Upper lobe of right lung (tissue), 1 donor: ENCODE measurements around the gene SNAP47. TPM values are rescaled to one million over a fixed set of nuclear protein-coding genes. Genes with fewer than 3 reads are reported as not detected.

Source experiments
- ATAC-seq: fragments of 200-7000 bp; cut with Tn5 transposase; one replicate; pipeline ENCODE4 v1.9.1; 2020; ENCODE audit warnings: mild to moderate bottlenecking, moderate library complexity
- DNase-seq: peaks from one replicate; pipeline ENCODE4 v3.0.0-alpha.2; 2020
- H3K27ac ChIP-seq: fragments of 200-600 bp; one replicate; pipeline ENCODE4 v1.8.0; 2022
- H3K27me3 ChIP-seq: fragments of 200-600 bp; one replicate; pipeline ENCODE4 v1.8.0; 2022; ENCODE audit warnings: mild to moderate bottlenecking
- H3K36me3 ChIP-seq: fragments of 200-600 bp; one replicate; pipeline ENCODE4 v1.8.0; 2022
- H3K4me1 ChIP-seq: fragments of 200-600 bp; one replicate; pipeline ENCODE4 v1.8.0; 2022
- H3K4me3 ChIP-seq: fragments of 200-600 bp; one replicate; pipeline ENCODE4 v1.8.0; 2022; ENCODE audit warnings: mild to moderate bottlenecking
- H3K9me3 ChIP-seq: fragments of 200-600 bp; one replicate; pipeline ENCODE4 v1.8.0; 2022
- intact Hi-C: fragments of 100-400 bp; cut with DNase I; formaldehyde crosslinking; loops from one replicate; pipeline ENCODE4 v1.11.0; 2022
- total RNA-seq: library from RNA; stranded (reverse); fragmentation: NEBNext Ultra II Directional; extraction: Animal tissue kit (Norgen Biotek cat#: 25700); gene quantifications from one replicate; pipeline ENCODE4 v1.2.1, GENCODE V29; 2021
- TF ChIP-seq, protein P1 (sequence below): fragments of 200-600 bp; IDR thresholded peaks from one replicate; pipeline ENCODE4 v1.8.0; 2022; ENCODE audit warnings: antibody characterized with exemption
- donor health status: DM: no; HTN: yes; CAD: no; lungs with severe emphysema.

SNAP47 gene
- total RNA-seq, 1 donor from 2014 or later: 27.7 TPM

DNA sequence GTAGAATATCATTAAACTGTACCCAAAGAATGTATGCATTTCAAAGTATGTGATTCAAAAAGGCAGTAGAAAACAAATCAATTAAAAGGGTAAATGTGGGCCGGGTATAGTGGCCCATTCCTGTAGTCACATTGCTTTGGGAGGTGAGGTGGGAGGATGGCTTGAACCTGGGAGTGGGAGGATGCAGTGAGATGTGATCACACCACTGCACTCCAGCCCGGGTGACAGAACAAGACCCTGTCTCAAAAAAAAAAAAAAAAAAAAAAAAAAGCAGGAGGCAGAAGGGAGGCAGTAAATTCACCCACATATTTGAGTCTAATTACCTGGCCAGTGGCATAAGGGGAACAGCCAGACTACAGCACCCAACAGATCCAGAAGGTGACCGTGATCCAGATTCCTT, 62.4 kb downstream of the SNAP47 start:
- H3K4me3 ChIP-seq: no peak overlapping the region
- no peak for ATAC-seq
- H3K9me3 ChIP-seq: no peaks in the 10 kb centered on the region
- TF ChIP-seq, protein P1, sequence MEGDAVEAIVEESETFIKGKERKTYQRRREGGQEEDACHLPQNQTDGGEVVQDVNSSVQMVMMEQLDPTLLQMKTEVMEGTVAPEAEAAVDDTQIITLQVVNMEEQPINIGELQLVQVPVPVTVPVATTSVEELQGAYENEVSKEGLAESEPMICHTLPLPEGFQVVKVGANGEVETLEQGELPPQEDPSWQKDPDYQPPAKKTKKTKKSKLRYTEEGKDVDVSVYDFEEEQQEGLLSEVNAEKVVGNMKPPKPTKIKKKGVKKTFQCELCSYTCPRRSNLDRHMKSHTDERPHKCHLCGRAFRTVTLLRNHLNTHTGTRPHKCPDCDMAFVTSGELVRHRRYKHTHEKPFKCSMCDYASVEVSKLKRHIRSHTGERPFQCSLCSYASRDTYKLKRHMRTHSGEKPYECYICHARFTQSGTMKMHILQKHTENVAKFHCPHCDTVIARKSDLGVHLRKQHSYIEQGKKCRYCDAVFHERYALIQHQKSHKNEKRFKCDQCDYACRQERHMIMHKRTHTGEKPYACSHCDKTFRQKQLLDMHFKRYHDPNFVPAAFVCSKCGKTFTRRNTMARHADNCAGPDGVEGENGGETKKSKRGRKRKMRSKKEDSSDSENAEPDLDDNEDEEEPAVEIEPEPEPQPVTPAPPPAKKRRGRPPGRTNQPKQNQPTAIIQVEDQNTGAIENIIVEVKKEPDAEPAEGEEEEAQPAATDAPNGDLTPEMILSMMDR: no peak
- H3K27ac ChIP-seq: no peak overlapping the region
- H3K36me3 ChIP-seq: no peaks in the 10 kb centered on the region
- H3K4me1 ChIP-seq: peaks cover 3% of the 10 kb centered on the region
- intact Hi-C loops: no loop called here
- DNase-seq: no peak
- no peaks in the 10 kb centered on the region for H3K27me3 ChIP-seq

DNA sequence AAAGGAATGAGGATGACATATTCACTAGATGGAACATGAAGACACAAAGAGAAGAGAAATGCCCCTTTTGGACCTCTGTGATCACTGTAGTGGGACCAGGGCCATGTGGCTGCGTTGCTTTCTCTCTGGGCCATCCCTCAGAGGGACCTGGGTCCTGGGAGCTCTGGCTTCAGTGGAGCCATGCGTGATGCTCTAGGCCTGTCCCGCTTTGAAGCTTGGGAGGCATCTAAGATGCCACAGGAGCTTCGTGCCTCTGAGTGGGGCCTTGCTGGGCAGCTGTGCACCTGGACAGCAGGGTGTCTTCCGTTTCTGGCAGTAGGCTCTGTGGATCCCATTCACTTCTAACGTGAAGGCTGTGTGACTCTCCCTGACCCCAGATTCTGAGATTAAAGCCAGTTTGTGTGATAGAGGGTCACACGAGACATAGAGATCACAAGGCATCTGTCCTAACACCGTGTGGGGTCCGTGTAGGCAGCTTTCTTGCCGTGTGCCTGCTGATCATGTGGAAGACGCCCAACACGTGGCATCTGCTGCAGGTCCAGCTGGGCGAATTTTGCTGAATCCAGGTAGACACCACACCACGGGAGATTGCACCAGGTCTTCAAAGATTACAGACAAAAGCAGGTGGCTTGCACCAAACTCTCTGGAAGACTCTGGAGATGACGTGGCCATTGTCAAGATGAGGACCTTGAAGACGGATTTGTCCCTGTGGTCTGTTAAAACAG, 63.0 kb downstream of the SNAP47 start:
- Histone ChIP-seq H3K27ac (no peak overlapping the region), H3K27me3 (no peaks in the 10 kb centered on the region), H3K4me3 (no peak overlapping the region), H3K4me1 (peaks cover 3% of the 10 kb centered on the region), H3K9me3 (no peaks in the 10 kb centered on the region), H3K36me3 (no peaks in the 10 kb centered on the region)
- intact Hi-C loops: no loop called here
- ATAC-seq (no peak), DNase-seq (no peak)
- TF ChIP-seq, protein P1: no peak

DNA sequence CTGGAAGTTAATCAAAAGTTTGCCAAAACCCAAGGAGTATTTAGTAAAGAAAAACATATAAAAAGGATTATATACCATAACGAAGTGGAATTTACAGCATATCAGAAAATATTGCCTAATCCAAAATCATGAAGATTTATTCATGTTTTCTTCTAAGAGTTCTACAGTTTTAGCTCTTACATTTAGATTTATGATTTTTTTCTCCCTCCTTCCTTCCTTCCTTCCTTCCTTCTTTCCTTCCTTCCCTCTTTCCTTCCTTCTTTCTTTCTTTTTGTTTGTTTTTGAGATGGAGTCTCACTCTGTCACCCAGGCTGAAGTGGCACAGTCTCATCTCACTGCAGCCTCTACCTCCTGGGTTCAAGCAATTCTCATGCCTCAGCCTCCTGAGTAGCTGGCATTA, 64.5 kb downstream of the SNAP47 start:
- Histone ChIP-seq H3K4me1 (peaks cover under 1% of the 10 kb centered on the region), H3K9me3 (no peaks in the 10 kb centered on the region), H3K4me3 (no peak overlapping the region), H3K27me3 (no peaks in the 10 kb centered on the region), H3K27ac (no peak overlapping the region), H3K36me3 (no peaks in the 10 kb centered on the region)
- TF ChIP-seq, protein P1: no peak
- intact Hi-C loops: no loop called here
- DNase-seq (no peak), ATAC-seq (no peak)

DNA sequence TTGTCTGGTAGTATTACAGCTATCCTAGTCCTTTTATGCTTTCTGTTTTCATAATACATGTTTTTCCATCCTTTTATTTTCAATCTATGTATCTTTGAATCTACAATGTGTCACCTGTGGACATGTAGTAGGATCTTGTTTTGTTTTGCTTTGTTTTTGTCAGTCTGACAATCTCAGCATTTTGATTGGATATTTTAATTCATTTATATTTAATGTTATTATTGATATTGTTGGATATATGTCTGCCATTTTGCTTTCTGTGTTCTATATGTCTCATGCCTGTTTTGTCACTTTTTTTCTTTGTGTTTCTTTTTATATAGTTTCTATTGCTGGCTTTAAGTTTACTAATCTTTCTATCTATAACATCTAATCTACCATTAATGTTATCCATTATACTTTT, 68.7 kb downstream of the SNAP47 start:
- intact Hi-C loops: no loop called here
- no peak overlapping the region for H3K27ac ChIP-seq
- ATAC-seq: no peak

DNA sequence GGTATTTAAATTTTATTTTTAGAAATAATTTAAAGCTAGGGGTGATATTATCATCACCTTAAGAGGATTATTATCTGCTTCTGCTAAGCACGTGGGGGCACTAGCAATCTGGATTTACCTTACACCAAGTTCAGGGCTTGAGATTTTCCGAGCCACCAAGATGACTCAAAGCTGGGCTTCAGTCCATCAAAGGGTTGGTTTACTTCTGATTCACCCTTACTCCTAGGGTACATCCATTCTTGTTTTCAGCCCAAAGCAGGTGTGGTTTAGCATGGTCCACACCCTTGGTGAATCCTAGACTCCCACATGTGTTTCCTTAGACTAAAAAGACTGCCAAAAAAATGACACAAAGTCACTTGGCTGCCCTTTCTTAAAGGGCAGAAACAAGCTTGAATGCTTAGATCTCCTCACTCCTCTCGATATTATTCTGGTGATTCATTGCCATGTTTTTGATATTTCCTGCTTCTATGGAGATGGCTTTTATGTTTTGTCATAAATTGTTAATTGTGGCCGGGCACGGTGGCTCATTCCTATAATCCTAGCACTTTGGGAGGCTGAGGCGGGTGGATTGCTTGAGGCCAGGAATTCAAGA, 70.5 kb downstream of the SNAP47 start:
- DNase-seq (no peak), ATAC-seq (no peak)
- TF ChIP-seq, protein P1: no peak
- Histone ChIP-seq H3K4me1 (no peaks in the 10 kb centered on the region), H3K27ac (no peak overlapping the region), H3K36me3 (no peaks in the 10 kb centered on the region), H3K9me3 (no peaks in the 10 kb centered on the region), H3K27me3 (peaks cover 7% of the 10 kb centered on the region), H3K4me3 (no peak overlapping the region)
- intact Hi-C loops: no loop called here

More for the DNA sequence above, 68.7 kb downstream of the SNAP47 start:
- TF ChIP-seq, protein P1: no peak
- no peaks in the 10 kb centered on the region for H3K36me3 ChIP-seq
- no peak overlapping the region for H3K4me3 ChIP-seq
- peaks cover 7% of the 10 kb centered on the region for H3K27me3 ChIP-seq
- no peak for DNase-seq
- H3K4me1 ChIP-seq: no peaks in the 10 kb centered on the region
- no peaks in the 10 kb centered on the region for H3K9me3 ChIP-seq
